DND-41 (cell line): ENCODE data around the gene ARTN.

Source experiments
- ATAC-seq: fragments of 200-7000 bp; cut with Tn5 transposase; 3 replicates; pipeline ENCODE4 v1.9.1; 2021; ENCODE audit warnings: low read depth; ENCODE audit not compliant: insufficient read depth
- DNase-seq: peaks from one replicate; pipeline ENCODE4 v3.0.0-alpha.2; 2020
- H2AFZ ChIP-seq: 2 replicates; pipeline ENCODE4 v1.6.0; 2012; ENCODE audit warnings: low read depth, low read length
- H3K27ac ChIP-seq: 2 replicates; pipeline ENCODE4 v1.5.1; 2012; ENCODE audit warnings: low read length, inconsistent platforms
- H3K27me3 ChIP-seq: fragments of 200-600 bp; sonication (generic); 2 replicates; pipeline ENCODE4 v1.6.0; 2012; ENCODE audit warnings: low read length, mild to moderate bottlenecking, inconsistent platforms; ENCODE audit not compliant: insufficient read depth, poor library complexity
- H3K36me3 ChIP-seq: 2 replicates; pipeline ENCODE4 v1.5.1; 2012; ENCODE audit warnings: low read length, inconsistent platforms; ENCODE audit not compliant: insufficient read depth
- H3K4me1 ChIP-seq: 2 replicates; pipeline ENCODE4 v1.5.1; 2012; ENCODE audit warnings: mild to moderate bottlenecking, low read length; ENCODE audit not compliant: insufficient read depth
- H3K4me2 ChIP-seq: 2 replicates; pipeline ENCODE4 v1.6.0; 2012; ENCODE audit warnings: mild to moderate bottlenecking, moderate library complexity, low read length, inconsistent platforms; ENCODE audit not compliant: insufficient read depth
- H3K4me3 ChIP-seq, 2 experiments: fragments of 200-600 bp in 1 of 2; shearing (Covaris generic) in 1 of 2; 2 replicates each; pipeline ENCODE4 v1.5.1; 2012 to 2016; ENCODE audit warnings: inconsistent platforms in 2 of 2, low read length in 2 of 2, mild to moderate bottlenecking in 2 of 2, low read depth in 1 of 2, moderate library complexity in 1 of 2
- H3K79me2 ChIP-seq: 2 replicates; pipeline ENCODE4 v1.6.0; 2012; ENCODE audit warnings: low read length, inconsistent platforms; ENCODE audit not compliant: insufficient read depth
- H3K9ac ChIP-seq: 2 replicates; pipeline ENCODE4 v1.6.0; 2012; ENCODE audit warnings: low read depth, mild to moderate bottlenecking, inconsistent platforms, low read length, moderate library complexity
- H3K9me3 ChIP-seq: 2 replicates; pipeline ENCODE4 v1.5.1; 2012; ENCODE audit warnings: low read length, moderate library complexity, mild to moderate bottlenecking, inconsistent platforms; ENCODE audit not compliant: insufficient read depth, severe bottlenecking
- H4K20me1 ChIP-seq: 2 replicates; pipeline ENCODE4 v1.6.0; 2012; ENCODE audit warnings: low read length; ENCODE audit not compliant: insufficient read depth
- EZH2 ChIP-seq: IDR thresholded peaks from 3 replicates; pipeline ENCODE4 v1.6.1; 2012; ENCODE audit warnings: borderline replicate concordance, low read depth, mild to moderate bottlenecking, moderate library complexity, low read length, inconsistent platforms; ENCODE audit not compliant: severe bottlenecking
- TF ChIP-seq, protein P1 (sequence below): IDR thresholded peaks from 2 replicates; pipeline ENCODE4 v1.5.1; 2012; ENCODE audit warnings: borderline replicate concordance, low read length, moderate library complexity, mild to moderate bottlenecking; ENCODE audit not compliant: poor library complexity, severe bottlenecking; ENCODE audit errors: extremely low read depth

ARTN gene

DNA sequence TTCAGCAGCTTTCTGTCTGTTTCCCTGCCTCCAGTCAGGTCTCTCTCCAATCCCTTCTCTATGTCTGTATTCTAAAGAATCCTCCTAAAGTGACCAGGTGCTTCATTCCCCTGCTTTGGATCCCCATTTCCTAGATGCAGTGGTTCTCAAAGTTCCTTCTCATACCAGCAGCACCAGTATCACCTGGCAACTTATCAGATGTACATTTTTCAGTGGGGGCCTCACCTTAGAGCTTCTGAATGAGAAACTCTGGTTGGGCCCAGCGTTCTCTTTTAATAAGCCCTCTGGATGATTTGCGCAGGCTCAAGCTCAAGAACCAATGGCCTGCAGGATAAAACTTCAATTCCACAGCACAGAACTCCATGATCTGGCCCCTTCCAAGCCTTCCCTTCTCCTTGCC lies 25.4 kb upstream of the ARTN start:
- Histone ChIP-seq H3K4me2 (no peak overlapping the region), H3K9me3 (no peaks in the 10 kb centered on the region), H3K27me3 (no peaks in the 10 kb centered on the region), H2AFZ (no peak overlapping the region), H4K20me1 (0 out of 2 replicates have a peak, but pooled peaks cover 1% of the 10 kb centered on the region), H3K79me2 (no peaks in the 10 kb centered on the region), H3K4me3 (no peak overlapping the region), H3K27ac (no peak overlapping the region), H3K9ac (no peak overlapping the region), H3K36me3 (0 out of 2 replicates have a peak, but pooled peaks cover 5% of the 10 kb centered on the region), H3K4me1 (no peaks in the 10 kb centered on the region)
- TF ChIP-seq EZH2: no peak
- TF ChIP-seq, protein P1, sequence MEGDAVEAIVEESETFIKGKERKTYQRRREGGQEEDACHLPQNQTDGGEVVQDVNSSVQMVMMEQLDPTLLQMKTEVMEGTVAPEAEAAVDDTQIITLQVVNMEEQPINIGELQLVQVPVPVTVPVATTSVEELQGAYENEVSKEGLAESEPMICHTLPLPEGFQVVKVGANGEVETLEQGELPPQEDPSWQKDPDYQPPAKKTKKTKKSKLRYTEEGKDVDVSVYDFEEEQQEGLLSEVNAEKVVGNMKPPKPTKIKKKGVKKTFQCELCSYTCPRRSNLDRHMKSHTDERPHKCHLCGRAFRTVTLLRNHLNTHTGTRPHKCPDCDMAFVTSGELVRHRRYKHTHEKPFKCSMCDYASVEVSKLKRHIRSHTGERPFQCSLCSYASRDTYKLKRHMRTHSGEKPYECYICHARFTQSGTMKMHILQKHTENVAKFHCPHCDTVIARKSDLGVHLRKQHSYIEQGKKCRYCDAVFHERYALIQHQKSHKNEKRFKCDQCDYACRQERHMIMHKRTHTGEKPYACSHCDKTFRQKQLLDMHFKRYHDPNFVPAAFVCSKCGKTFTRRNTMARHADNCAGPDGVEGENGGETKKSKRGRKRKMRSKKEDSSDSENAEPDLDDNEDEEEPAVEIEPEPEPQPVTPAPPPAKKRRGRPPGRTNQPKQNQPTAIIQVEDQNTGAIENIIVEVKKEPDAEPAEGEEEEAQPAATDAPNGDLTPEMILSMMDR: no peak
- no peak for DNase-seq
- ATAC-seq: no peak

- Histone ChIP-seq H3K9ac (no peak overlapping the region), H3K4me2 (no peak overlapping the region), H3K36me3 (0 out of 2 replicates have a peak, but pooled peaks cover 5% of the 10 kb centered on the region), H2AFZ (no peak overlapping the region), H3K4me3 (no peak overlapping the region), H4K20me1 (no peaks in the 10 kb centered on the region), H3K9me3 (no peaks in the 10 kb centered on the region), H3K27ac (no peak overlapping the region), H3K27me3 (no peaks in the 10 kb centered on the region), H3K4me1 (no peaks in the 10 kb centered on the region), H3K79me2 (no peaks in the 10 kb centered on the region)
- TF ChIP-seq, protein P1: peak; percentile 6
- TF ChIP-seq EZH2: no peak
- ATAC-seq: no peak
- DNase-seq: no peak
These were observed 24.7 kb upstream of the ARTN start for GRCh38 chr1:43908858-43909257.

GRCh38 chr1:43910343-43910742 lies 23.3 kb upstream of the ARTN start:
- no peak overlapping the region for H3K4me3 ChIP-seq
- DNase-seq (no peak), ATAC-seq (no peak)
- no peak for TF ChIP-seq EZH2
- TF ChIP-seq, protein P1: peak; percentile 13
- no peaks in the 10 kb centered on the region for H3K9me3 ChIP-seq
- no peaks in the 10 kb centered on the region for H3K27me3 ChIP-seq
- no peaks in the 10 kb centered on the region for H3K79me2 ChIP-seq
- no peaks in the 10 kb centered on the region for H4K20me1 ChIP-seq
- 0 out of 2 replicates have a peak, but pooled peaks cover 5% of the 10 kb centered on the region for H3K36me3 ChIP-seq
- no peak overlapping the region for H3K27ac ChIP-seq
- no peak overlapping the region for H3K4me2 ChIP-seq
- H3K9ac ChIP-seq: no peak overlapping the region
- no peak overlapping the region for H2AFZ ChIP-seq
- H3K4me1 ChIP-seq: no peaks in the 10 kb centered on the region

DNA sequence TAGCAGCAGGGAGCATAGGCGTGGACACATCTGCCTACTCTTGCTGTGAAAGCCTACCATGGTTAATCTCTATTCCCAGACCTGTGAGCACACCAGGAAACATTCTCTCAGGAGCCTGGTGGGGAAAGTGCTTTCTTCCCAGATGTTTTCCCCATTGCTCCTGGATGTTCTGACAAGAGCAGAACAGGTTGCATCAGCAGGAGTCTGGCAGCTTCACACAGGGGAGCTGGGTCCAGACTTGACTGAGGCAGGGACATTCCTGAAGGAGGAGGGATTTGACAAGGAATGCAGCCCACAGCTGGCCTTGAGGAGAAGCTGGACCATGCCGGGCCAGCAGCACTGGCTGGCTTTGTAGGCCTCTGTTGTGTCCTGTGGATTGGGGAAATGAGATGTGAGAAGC lies 21.0 kb upstream of the ARTN start:
- 0 out of 2 replicates have a peak, but pooled peaks cover 5% of the 10 kb centered on the region for H3K36me3 ChIP-seq
- no peak for TF ChIP-seq EZH2
- TF ChIP-seq, protein P1: no peak
- no peaks in the 10 kb centered on the region for H4K20me1 ChIP-seq
- H3K4me1 ChIP-seq: no peaks in the 10 kb centered on the region
- DNase-seq (no peak), ATAC-seq (no peak)
- H3K4me3 ChIP-seq: no peak overlapping the region
- no peak overlapping the region for H2AFZ ChIP-seq
- H3K27me3 ChIP-seq: no peaks in the 10 kb centered on the region
- H3K4me2 ChIP-seq: no peak overlapping the region
- H3K9ac ChIP-seq: no peak overlapping the region
- H3K27ac ChIP-seq: no peak overlapping the region
- H3K79me2 ChIP-seq: no peaks in the 10 kb centered on the region
- H3K9me3 ChIP-seq: no peaks in the 10 kb centered on the region
